NCI-H524 (cell line): ENCODE data around the gene TEP1.
"Not testable (repeated sequence)": the region's sequence is repeated elsewhere in the genome, so short reads cannot be mapped to it uniquely, and the experiment has no call there.

Experiments
- DNase-seq, 2 experiments: peaks; one replicate each; lab custom pipeline; 2025; lab: John Stamatoyannopoulos, UW

TEP1 gene

GRCh38 chr14:20386276-20386855 lies 26.9 kb downstream of the TEP1 start:
- DNase-seq, result peak; percentile 97 to 98

GRCh38 chr14:20384886-20385285 lies 28.4 kb downstream of the TEP1 start:
- no peak for DNase-seq

GRCh38 chr14:20384321-20384720 lies 29.0 kb downstream of the TEP1 start:
- DNase-seq, result no peak

DNA sequence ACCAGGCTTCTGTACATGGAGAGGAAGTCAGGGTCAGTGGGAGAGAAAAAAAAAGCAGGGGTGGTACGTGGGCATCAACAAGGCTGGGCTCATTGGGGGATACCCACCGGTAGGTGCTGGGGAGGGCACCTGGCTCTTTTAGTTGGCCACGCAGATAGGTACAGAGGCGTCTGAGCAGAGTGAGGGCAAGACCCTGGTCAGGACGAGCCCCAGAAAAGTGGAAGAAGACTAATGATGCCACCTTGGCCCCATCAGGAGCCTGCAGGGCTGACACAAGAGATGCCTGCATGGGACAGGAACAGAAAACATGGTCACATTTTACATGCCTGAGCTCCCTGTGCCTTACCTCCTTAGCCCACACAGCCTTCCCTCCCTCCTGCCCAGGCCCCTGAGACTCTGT lies 29.7 kb downstream of the TEP1 start:
- DNase-seq, result no peak

DNA sequence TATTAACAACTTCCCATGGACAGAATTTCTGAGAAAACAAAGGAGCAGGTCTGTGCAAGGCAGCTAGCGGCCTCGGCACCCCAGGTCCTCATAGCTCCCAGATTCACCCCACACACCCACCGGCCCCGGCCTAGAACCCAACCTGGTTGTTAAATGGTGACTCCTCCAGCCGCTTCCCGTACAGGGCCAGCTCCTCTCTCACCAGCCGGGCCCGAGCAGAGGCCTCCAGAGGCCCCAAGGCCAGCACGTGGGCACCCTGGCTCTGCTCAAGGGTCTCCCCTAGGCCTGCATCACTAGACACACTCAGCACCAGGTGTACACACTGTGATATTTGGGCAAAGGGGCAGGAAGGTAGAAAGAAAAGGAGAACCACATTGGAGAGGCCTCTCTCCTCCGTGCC lies 30.3 kb downstream of the TEP1 start:
- DNase-seq, result no peak

DNA sequence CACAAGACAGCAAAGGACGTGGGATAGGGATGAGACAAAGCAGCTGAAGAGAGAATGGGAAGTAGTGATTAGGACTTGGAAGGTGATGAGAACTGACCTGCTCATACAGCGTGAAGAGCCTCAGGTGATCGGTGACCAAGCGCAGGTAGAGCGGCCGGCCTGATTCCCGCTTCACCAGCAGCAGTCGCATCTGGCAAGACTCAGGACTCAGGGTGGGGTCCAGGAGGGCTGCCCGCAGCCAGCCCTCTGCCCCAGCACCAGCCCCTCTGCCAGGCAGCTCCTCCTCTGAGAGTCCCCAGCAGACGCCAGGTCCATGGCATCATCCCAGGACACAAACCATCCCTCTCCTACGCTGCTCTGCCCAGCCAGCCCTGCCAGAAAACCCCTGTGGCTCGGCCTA lies 30.8 kb downstream of the TEP1 start:
- no peak for DNase-seq

DNA sequence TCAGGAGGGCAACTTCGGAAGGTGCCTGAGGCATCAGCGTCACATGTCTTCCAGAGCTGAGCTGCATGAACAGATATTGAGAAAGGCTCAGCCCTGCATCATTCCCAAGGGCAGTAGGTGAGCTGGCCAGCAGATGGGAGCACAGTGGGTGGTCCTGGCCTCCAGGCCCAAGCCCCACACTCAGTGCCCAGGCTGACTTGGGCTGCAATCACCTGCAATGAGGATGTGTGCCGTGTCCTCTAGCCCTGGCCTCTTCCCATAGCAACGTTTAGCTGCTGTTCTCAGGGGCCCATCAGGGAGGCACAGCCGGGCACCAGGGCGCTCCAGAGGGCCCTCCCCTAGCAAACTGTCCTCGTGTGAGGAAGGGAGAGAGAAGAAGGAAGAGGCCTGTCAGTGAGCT lies 32.0 kb downstream of the TEP1 start:
- no peak for DNase-seq

DNA sequence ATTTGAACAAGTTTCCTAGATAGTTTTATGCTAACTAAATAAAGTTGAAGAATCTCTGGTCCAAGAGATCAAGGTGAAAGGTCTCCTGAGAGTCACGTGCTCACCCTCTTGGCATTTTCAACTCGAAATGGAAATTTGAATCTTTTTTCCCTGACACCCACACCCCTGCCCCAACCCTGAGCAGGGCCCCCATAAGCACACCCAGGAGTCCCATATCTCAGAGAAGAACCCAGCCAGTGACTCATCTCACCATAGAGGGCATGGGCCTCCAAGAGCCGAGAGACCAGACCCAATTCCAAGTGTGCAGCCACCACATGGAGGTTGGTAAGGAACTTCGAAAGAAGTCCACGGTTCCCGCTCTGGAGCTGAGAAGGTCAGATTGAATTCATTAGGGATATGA lies 32.6 kb downstream of the TEP1 start:
- DNase-seq, result no peak

DNA sequence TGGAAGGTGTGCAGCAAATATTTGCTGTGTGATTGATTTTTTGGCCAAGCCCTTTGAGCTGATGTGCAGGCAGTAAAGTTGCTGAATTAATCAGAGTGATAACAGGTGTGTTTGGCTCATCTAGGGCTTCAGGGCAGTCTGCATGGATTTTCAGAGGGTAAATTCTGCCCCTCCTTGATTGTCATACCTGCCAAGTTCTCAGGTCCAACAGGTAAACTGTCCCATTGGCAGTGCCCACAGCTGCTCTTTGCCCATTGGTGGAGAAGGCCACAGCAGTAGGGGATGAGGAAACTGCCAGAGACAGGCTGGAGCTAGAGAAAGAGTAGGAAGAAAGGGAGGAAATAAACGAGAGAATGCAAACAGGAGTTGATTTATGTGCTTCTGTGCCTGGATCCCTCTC lies 33.6 kb downstream of the TEP1 start:
- no peak for DNase-seq

DNA sequence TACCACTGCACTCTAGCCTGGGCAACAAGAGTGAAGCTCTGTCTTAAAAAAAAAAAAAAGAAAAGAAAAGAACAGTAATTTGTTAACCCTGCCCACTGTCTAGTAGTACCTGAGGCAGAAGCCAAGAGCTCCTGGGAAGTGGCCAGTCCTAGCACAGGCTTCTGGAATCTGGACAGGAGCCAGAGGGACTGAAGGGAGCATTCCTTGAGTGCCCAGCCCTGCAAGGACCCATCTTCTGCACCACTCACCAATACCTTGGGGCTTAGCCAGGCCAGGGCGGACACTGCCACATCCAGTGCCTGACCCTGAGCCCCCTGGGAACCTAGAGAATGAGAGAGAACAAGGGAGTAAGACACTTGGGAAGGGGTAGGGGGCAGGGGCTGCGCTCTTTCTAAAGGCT lies 36.1 kb downstream of the TEP1 start:
- DNase-seq, result no peak

DNA sequence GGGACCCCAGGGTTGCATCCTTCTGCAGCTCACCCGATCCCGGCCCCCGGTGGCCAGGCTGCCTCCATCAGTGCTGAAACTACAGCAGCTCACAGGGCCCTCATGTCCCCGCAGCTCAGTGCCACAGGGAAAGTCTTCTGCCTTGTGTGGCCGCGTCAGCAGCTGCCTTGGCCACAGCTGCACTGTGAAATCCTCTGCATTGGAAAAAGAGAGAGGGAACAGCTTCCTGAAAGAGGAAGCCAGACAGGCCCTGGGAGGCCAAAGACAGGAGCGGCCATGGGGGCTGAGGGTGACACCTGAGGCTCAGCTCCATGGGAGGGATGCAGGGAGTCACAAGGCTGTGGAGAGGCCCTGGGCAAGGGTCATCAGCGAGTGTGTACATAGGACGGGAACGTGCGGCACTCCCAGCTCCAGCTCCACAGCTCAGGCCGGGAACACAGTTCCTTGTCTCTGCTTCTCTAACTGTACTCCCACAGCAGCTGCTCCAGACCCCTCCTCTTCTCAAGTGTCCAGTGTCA lies 37.2 kb downstream of the TEP1 start:
- DNase-seq, result no peak

- no peak for DNase-seq
Measured at GRCh38 chr14:20375471-20375870, 37.8 kb downstream of the TEP1 start.

DNA sequence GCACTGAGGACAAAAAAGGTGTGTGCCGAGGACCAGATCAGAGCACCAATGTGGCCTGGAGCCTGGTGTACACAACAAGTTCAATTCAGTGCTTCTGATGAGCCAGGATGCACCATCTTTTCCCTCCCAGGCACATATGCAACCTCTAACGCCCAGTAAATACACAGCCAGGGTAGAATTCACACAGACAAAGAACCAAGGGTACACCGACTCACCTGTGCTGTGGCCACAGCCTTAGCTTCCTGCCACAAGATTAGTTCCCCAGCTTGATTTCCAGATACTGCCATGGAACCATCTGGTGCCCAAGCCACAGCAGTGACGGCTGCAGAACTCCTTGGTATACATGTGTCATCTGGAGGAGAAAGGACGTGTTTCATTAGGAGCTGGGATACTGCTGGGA lies 40.5 kb downstream of the TEP1 start:
- no peak for DNase-seq

DNA sequence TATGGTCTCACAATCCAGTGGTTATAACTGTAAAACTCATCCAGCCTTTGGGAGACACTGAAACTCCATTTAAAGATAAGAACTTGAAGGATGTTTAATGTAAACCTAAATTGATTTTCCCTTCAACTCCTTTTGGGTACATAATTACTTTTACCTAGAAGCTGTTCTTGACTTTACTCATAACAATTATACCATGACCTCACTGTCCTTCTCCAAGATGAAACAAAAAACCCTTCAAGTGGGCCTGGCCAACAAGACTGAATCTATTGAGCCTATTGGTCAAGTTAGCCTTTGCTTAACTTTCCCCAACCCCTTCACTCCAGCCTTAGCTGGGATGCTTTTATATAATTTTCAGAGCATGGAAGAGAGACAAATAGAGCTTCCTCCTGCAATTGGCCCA lies 47.4 kb downstream of the TEP1 start:
- no peak for DNase-seq

- not testable (repeated sequence) for DNase-seq
Measured at GRCh38 chr14:20358474-20358873, 54.8 kb downstream of the TEP1 start.

- no peak for DNase-seq
Measured at GRCh38 chr14:20356422-20356821, 56.9 kb downstream of the TEP1 start.

- no peak for DNase-seq
Measured at GRCh38 chr14:20350860-20351259, 62.4 kb downstream of the TEP1 start.

DNA sequence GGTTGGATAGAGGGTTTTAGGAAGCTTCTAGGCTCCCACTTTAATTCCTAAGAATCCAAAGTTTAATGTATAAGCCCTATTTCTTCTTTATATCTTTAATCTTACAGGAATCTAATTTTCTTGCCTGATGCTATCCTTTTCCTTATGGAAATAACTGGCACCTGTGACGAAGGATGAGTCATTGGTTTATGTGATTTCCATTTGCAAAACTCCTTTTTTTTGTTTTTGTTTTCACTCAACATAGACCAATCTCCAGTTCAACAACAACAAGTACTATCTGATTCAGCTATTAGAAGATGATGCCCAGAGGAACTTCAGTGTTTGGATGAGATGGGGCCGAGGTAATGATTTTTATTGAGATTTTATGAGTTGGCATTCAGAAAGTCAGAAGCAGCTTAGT lies 63.0 kb downstream of the TEP1 start:
- DNase-seq, result no peak

DNA sequence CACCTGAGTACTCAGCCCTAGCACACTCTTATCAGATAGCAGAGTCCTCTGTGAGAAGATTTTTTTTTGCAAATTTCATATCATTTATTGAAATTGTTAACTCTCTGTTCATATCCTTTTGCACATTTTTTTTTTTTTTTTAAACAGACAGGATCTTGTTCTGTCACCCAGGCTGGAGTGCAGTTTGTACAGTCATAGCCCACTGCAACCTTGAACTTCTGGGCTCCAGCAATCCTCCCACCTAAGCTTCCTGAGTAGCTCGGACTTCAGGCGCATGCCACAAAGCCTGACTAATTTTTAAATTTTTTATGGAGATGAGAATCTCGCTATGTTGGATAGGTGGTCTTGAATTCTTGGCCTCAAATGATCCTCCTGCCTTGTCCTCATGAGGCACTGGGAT lies 65.6 kb downstream of the TEP1 start:
- no peak for DNase-seq

GRCh38 chr14:20346713-20347112 lies 66.6 kb downstream of the TEP1 start:
- no peak for DNase-seq

DNA sequence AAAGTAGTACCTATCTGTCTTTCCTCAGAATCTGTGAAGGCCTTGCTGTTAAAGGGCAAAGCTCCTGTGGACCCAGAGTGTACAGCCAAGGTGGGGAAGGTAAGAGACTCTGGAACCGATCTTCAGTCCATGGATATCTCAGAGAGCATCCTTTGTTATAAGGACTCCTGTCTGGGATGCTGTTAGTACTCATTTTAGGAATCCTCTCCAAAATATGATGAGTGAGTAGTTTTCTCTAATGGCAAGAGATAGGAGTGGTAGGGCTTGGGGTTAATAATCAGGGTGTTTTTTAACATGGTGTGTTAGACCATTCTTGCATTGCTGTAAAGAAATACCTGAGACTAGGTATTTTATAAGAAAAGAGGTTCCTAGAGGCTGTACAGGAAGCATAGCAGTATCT lies 67.9 kb downstream of the TEP1 start:
- DNase-seq, result no peak

DNA sequence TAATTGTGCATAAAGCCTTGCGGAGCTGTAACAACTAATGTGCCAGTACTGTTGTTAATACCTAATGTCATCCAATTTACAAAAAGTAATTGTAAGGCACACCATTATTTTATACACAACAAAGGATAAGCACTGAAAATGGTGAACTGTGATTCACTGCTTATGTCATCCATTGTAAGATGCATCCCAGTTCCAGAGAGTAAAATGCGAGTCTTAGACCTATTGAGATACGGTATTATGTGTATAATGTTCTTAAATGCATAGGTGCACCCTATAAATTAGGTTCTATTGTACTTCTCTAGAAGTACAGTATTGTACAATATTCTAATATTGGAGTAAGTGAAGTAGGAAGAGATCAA lies 69.5 kb downstream of the TEP1 start:
- peak in 1 of 2 experiments; percentile 59 for DNase-seq

DNA sequence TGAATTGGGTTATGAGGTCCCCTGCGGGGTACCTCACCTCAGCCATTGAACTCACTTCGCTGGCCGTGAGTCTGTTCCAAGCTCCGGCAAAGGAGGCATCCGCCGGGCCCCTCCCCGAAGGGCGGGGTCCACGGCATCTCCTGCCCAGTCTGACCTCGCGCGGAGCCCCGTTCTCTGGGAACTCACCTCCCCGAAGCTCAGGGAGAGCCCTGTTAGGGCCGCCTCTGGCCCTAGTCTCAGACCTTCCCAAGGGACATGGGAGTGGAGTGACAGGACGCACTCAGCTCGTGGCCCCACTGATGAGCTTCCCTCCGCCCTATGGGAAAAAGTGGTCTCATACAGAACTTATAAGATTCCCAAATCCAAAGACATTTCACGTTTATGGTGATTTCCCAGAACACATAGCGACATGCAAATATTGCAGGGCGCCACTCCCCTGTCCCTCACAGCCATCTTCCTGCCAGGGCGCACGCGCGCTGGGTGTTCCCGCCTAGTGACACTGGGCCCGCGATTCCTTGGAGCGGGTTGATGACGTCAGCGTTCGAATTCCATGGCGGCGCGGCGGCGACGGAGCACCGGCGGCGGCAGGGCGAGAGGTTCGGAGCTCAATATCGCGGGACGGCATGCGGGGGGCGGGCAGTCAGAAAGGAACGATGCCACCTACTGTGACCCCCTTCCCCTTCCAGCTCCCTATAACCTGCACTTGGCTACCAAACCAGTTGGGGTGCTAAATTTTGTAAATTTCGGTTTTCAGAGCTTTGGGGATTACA lies 70.0 kb downstream of the TEP1 start, which contains the start of gene PARP2:
PARP2 (plus strand) TSS at position 544 of the 770 bp plus-strand sequence; CDS start at position 551, 7 bp downstream.
- peak; percentile 100 for DNase-seq

DNA sequence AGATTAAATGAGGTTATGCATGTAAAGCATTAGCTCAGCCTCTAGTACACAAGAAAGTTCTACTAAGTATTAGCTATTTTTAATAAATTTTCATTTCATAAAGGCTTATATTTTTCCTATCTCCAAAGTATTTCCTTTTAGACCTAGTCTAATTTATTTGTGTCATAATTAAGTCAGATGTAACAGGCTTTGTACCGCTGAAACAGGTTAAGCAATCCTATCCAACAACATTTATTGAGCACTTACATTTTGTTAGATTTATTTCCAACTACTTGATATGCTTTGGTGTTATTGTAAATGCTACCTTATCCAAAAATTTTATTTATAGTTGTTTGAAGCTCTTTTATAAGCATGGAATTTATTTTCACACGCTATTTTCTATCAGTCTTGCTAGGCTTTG lies 71.7 kb downstream of the TEP1 start:
- DNase-seq, result no peak
